Activated CD4-positive, alpha-beta T cell treated with anti-CD3 and anti-CD28 coated beads, Interleukin-2, amount 50 U/mL, for 48 hours (primary cell): ENCODE results near the gene LCN2.
A peak's percentile ranks its signal among the peaks of the same experiment; 100 is the strongest.
"Not testable (repeated sequence)": the region's sequence is repeated elsewhere in the genome, so short reads cannot be mapped to it uniquely, and the experiment has no call there.

Experiments used
- DNase-seq, 2 experiments: peaks; one replicate each; pipeline ENCODE4 v3.0.0-alpha.2; 2020

The LCN2 gene

DNA sequence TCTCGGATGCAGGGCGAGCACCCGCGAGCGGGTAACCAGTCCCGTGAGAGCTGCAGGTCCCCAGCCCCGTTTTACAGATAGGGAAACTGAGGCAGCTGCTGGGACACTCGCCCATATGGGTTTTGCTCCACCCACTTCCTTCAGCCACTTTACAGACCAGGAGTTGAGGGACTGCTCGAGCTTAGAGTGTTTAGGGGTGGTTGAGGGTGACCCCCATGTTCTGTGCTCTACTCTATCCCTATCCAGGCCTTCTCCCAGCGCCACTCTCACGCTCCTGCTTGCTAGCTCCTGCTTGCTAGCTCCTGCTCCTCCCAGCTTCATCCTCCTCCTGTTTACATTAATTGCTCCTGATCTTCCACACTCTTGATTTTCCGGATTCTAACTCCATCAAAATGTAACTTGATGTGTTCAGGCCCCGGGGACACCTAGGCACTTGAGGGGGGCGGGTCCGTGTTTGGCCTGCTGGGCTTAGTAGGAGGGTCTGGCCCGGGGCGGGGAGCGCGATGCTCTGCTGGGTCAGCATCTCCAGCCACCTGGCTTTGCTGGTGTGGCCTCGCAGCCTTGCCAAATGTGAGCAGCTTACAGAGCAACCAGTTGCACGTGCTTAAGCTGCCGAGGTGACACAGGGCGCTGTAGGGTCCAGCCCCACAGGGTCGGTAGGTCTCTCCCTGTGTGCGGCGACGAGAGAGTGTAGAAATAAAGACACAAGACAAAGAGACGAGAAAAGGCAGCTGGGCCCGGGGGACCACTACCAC is 20.2 kb upstream of the LCN2 start:
- DNase-seq, result no peak

DNA sequence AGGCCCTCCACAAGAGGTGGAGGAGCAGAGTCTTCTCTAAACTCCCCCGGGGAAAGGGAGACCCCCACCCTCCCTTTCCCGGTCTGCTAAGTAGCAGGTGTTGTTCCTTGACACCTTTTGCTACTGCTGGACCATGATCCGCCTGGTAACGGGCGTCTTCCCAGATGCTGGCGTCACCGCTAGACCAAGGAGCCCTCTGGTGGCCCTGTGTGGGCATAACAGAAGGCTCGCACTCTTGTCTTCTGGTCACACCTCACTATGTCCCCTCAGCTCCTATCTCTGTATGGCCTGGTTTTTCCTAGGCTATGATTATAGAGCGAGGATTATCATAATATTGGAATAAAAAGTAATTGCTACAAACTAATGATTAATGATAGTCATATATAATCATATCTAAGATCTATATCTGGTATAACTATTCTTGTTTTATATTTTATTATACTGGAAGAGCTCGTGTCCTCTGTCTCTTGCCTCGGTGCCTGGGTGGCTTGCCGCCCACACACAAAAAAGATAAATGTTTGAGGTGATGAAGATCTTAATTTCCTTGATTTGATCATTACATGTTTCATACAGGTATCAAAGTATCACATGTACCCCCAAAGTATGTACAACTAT is 19.2 kb upstream of the LCN2 start:
- DNase-seq, result peak; percentile 64 to 75

DNA sequence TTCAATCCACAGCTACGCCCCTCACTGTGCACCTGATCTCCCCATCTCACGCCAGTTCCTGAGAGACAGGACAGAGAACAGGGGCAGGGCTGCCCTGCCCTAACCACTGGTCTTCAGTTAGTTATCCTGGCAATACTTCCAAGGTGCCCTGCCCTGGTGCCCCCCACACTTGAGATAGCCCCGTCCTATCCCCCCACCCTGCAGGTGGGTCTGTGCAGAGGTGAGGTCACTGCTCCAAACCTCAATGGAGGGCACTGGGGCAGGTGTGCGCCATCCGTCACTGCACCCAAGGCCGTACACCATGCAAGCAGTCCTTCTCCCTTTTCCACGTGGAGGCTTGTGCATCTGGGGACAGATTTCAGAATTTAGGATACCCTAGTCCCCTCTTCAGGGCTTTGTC is 18.6 kb upstream of the LCN2 start:
- not testable (repeated sequence) for DNase-seq

DNA sequence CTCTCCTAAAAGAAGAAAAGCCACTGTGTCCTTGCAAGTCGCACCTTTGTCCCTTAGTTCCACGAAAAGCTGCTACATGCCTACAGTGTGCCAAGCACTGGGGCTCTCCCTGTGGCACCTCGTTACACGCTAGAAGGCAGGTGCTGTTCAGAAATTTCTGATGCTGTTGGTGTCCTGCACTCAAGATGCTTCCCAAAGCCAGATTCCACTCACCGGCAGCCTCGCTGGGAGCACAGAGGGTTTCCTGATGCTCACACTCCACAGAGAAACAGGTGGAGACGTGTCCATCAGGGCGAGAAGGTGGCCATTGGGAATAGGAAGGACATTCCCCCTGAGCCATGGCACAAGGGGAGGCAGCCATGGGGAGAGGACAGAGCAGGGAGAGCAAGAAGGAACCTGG is 17.9 kb upstream of the LCN2 start:
- DNase-seq, result not testable (repeated sequence)

DNA sequence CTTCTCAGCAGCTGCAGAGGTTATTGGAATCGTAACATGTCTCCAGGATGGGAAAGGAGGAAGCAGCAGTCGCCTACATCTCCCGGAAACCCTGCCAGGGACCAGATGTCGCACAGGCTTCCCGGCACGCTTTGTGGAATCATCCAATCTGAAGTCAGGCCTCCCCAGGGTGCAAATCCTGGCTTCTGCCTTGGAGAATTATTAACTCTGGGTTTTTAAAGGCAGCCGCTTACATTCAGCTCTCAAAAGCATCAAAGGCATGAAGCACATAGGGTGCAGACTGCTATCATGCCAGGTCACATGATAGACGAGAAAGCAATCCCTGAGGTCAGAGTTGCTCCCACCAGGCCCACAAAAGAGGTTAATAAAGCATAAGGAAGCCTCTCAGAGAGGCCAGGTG is 17.1 kb upstream of the LCN2 start:
- not testable (repeated sequence) for DNase-seq

DNA sequence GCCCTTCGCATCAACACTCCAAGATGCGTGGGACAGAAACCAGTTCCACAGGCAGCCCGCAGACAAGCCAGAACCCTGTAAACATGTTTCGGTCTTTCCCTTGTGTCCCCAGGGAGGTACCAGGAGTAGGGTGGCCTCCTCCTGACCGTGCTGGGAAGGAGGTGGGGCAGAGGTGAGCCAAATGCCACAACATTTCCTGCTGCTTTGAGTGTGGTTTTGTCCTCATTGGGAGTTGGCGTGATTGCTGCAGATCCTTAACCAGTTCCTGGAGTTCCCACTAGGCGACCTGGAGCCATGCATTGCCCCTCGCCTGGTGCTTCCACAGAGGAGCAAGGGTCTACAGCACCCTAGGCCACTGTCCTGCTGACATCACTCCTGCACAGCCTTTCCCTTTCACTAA is 13.7 kb upstream of the LCN2 start:
- not testable (repeated sequence) for DNase-seq

DNA sequence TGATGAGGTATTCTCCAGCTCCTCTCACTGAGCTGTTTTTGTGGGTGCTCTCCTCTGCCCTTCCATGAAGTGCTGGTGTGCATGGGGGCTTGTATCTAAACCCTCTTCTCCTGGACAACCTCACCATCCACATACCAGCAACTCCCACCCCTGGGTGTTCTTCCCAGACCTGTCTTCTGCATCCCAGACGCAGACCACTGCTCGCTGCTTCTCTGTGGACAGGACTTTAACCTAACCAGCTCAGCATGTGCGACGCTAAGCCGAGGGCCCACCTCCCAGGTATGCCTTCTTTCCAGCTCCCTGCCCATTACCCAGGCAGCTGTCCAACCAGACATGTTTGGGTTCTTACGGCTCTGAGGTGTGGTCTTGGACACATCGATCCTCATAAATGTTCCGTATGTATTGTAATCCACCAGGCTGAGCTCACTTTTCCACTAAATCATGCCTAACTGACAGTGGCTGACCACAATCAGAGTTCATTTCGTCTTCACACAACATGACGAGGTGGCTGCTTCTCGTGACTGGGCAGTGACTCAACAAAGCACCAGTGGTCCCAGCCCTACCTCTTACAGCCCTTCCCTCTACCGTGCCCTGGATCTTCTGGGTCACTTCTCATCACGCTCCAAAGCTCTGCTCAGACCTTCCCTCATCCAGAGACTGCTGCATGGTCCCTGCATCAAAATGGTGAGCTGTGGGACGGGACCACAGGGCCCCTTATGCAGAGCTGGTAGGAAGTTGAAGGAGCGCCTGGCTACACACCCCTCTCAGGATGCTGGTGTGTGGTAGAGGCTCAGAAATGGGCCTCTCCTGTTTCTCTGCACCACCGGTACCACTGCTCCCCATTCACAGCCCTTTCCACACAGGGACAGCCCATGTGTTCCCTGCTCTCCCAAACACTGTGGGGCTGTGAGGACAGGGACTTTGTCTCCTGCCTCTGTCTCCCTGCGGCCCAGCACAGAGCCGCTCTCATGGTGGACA is 12.1 kb upstream of the LCN2 start:
- DNase-seq, result no peak

DNA sequence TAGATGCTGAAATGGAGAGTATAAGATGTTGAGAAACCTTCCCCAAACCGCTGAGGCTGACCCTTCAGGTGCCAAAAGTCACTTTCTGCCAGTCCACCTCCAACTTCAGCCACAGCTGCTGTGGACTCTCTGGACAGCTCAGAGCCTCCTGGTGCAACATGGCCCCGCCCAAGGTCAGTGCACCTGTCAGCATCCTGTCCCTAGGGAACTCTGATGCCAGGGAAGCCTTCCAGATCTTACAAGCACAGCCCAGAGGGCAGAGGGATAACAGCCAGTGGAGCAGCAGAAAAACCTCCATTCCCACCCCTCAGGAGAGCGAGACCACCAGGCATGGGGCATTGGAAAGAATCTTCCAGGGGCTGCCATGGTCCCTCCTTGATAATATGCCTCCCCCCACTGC is 11.3 kb upstream of the LCN2 start:
- no peak for DNase-seq

DNA sequence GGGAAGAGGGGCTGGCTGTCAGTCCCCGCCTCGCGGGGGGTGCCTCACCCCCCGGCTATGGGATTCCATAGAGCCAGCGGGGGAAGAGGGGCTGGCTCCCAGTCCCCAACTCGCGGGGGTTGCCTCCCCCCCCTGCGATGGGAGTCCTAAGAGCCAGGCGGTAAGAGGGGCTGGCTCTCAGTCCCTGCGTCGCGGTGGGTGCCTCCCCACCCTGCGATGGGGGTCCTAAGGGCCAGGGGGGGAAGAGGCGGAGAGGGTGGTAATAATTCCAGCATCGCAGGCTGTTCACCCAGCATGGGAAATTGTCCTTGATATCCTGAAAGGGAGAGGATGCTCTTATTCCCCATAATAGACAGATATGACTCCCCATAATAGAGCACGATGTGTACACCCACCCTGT is 9.6 kb upstream of the LCN2 start:
- no peak for DNase-seq

DNA sequence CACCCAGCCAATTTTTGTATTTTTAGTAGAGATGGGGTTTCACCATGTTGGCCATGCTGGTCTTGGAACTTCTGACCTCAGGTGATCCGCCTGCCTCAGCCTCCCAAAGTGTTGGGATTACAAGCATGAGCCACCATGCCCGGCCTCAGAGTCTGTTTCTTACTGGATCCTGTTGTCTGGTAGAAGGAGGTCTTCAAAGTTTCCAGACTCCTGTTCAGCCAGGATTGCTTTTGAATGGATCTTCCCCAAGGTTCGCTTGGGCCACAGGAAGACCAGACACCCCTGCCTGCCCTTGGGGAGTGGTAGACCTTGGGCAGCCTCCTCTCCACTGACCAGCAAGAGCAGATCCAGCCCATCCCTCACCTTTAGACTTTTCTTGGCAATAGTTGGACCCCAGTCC is 7.6 kb upstream of the LCN2 start:
- no peak for DNase-seq

DNA sequence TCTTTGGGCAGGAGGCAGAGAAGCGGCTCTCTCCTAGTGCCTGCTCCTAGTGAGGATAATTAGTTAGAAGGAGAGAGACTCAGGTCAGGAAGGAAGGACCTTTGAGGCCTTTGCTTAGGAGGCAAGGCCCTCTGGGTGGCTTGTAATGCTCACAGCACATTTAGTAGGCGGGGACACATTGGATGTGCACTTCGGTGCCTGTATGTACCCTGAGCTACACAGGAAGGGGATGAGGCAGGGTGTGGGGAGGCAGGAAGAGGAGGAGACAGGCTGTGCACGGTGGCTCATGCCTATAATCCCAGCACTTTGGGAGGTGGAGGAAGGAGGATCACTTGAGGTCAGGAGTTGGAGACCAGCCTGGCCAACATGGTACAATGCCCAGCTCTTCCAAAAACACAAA is 7.2 kb upstream of the LCN2 start:
- no peak for DNase-seq

DNA sequence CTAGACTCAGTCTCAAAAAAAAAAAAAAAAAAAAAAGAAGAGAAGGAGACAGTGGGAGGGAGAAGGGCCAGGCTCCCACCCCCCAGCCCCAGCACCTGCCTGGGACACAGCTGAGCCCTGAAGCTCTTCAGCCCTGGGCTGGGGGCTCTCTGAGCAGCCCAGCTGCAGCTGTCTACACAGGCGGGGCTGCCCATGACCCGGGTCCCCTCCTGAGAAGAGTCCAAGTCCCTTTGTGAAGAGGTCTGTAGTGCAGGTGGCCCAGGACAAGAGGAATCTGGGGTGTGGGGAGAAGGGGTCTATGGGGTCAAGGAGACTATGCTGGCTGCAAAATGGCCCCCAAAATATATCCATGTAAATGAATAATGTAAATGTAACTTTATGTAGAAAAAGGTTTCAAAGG is 6.7 kb upstream of the LCN2 start:
- DNase-seq, result no peak

DNA sequence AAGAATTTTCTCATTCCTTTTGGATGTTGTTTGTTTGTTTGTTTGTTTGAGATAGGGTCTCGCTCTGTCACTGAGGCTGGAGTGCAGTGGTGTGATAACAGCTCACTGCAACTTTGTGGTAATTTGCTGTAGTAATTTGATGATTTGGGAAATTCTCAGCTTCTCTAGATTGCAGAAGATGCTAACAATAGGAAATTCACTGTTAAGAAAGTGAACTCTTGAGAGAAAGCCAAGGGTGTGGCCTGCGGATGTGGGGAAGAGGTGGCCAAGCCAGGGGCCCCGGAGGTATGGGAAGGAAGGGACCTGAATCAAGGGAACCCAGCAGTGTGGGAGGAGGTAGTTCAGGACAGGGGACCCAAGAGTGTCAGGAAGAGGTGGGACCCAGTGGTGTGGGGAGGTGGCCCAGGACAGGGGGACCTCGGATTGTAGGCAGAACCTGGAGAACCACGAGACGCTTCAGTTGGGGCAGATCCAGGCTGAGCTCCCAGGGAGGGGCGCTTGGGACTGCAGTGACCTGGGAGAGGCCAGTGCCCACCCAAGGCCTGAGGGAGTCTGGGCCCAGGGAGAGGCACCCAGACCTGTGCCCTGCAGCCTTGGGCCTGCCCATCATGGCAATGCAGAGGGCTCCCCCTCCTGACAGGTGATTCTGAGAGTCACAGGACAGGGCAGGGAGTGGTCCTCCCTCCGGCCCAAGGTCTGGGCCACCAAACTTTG is 5.6 kb upstream of the LCN2 start:
- no peak for DNase-seq

DNA sequence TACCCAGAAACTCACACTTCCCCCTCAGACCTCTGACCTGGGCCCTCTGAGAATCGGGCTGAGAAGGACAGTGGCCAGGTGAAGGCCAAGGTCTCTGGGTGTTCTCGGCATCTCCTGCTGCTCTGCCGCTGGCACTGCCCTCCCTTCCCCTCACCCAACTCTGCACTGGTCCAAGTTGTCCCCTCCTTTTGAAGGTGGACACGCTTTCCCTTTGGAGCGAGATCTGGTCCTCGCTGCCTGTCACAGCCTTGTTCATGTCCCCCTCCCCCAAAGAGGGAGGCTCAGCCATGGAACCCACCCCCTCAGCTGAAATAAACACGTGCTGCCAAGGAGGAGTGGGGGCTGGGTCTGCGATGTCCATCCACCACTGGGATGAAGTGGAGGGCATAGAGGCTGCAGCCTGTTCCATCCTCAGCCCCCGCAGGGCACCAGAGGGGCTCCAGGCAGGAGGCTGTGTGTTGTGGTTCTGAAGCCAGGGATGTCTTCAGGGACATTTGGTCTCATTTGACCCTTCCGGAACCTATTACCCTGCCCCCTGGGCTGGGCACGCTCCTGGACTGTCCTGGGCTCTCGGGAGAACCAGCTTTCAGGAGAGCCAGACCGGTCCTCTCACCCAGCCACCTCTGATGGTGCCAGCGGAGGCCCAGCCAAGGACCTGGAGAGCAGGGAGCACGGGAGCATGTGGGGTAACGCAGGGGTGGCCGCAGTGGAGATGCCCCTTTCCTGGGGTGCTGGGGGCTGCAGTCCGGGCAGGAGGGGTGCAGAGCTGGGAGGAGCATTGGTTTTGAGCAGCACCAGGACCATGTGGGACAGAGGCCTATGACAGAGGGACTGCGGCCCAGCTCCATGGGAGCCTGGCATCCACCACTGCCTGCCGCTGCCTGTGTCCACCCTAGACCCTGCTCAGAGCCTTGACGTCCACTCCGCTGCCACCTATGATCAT is 4.7 kb upstream of the LCN2 start:
- DNase-seq, result no peak

DNA sequence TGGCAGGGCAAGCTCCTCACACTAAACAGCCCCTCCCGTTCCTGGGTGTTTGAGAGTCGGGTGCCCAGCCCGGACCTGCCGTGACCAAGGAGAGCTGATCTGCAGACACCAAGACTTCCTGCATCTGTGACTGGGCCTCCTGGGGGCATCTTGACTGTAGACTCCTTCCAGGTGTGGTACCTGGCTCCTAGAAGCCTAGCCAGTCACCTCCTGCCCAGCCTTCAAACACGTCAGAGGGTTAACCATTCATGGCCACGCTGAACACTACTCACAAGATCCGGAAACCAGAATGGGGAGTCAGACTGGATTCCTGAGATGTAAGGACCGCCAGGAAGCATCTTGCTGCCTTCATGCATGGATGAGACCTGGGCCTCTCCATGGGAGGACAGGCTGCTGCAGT is 3.7 kb upstream of the LCN2 start:
- no peak for DNase-seq

DNA sequence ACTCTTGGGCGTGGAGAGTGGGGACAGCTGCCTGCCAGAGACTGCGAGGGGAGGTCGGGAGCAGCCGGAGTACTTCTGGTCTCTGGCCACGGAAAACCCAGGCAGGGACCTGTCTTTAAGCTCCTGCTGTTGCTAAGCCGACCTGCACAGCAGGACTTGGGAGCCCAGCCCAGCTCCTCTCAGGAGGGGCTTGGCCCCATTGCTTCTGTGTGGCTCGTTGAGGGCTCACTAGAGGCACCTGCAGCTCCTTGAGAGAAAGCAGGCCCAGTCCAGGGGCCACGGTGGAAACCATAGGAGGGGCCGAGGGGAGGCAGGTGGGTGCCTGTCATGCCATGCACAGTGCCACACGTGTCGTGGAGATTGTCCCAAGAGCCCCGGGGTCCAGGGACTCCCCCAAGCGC is 3.3 kb upstream of the LCN2 start:
- DNase-seq, result no peak

DNA sequence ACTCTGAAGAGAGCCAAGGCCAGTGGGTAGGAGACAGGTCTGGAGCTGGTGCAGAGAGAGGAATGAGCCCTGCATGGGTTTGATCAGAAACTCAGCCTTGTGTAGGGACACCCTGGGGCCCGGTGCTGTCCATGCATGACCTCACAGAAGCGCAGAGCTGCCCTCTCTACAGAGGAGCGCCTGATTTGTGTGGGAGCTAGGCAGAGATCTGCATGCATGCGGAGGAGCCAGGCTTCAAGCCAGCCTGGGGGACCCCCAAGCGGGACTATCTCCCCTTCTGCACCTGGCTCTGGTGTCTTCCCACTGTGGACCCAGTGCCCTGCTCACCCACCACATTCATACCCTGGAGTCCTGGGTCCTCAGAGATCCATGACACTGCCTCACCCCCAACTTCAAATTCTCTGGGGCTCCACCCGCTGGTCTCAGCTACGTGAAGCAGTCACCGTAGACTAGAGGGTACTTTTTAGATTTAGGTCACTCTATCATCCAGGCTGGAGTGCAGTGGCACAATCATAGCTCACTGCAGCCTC is 2.6 kb upstream of the LCN2 start:
- DNase-seq, result no peak

DNA sequence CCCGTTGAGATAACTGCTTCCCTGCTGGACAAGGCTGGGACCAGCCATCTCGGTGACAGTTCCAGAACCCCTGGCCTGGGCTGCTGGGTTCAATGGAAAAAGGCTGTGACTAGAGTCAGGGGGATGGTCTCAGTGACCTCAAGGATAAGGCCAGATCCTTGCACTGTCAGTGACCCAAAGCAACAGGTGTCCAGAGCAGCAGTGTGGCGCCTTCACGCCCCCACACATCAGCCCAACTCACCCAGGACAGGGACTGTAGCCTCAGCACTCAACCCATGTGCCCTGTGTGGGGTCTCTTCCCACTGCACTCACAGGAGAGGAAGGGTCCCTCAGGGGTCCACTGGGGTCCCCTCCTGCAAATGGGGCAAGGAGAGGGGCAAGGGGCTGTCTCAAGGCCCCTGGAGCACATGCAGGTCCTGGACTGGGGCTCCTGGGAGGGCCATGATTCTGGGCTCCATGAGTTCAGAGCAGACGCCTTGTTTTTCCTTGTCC is 698 bp upstream of the LCN2 start:
- DNase-seq, result no peak

DNA sequence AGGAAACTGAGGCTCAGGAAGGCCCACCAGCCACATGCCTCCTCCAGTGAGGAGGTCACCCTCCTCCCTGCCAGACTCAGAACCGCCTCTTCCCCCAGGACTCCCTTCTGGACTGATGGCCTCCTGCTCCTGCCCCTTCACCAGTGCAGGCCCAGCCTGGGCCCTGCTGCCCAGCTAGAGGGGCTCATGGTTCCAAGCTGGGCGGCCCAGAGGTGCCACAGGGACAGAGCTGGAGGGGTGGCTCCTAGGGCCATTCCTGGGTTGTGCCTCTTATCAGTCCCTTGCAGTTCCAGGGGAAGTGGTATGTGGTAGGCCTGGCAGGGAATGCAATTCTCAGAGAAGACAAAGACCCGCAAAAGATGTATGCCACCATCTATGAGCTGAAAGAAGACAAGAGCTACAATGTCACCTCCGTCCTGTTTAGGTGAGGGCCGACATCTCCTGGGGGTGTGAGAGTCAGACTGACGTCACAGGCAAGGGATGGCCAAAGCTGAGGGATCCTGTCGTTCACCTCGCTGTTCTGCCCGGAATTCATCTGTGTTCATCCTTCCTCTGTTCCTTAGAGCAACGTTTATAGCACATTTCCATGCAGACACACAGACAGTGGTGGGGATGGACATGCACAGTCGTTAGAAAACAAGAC is 819 bp downstream of the LCN2 start:
- no peak for DNase-seq

DNA sequence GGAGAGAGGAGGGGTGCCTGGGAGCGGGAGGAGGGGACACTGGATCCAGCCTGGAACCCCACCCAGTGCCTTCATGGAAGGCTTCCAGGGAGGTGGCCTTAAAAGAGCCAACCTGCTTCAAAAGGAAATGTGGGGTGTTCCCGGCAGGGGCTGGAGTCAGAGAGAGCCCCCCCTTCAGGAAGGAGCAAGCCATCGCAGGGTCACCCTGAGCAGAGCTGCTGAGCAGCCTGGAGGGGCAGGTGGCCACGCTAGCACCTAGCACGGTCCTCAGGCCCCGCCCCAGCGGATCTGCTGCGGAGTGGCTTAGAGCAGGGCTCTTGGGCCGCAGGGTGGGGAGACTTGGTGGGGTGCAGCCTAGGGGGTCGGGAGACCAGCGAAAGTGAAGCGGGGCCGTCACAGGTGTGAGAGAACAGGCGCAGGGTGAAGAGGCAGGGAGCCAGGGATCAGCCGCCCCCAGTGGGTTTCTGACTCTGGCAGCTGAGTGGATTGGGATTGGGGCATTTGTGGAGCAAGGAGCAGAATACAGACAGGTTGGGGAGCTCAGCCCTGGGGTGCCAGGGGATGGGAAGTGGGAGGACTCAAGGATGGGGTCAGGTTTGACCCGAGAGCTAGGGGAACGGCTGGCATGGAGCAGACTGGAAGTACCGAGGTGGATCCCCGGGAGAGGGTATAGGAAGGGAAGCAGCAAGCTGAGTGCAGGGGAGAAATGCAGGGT is 1.5 kb downstream of the LCN2 start:
- DNase-seq, result peak in 1 of 2 experiments; percentile 22
